Right lobe of liver (tissue), 4 donors: ENCODE data around the gene BHLHE41.

Experiments
- CTCF ChIP-seq, 4 donors: fragments of 200-600 bp in 3 of 4; fragments of 450-650 bp in 1 of 4; IDR thresholded peaks; one replicate each; pipeline versions ENCODE4 v1.5.1 to v1.8.0; 2016 to 2022; ENCODE audit warnings: antibody characterized with exemption in 4 of 4, mild to moderate bottlenecking in 2 of 4
- POLR2A ChIP-seq: fragments of 450-650 bp; IDR thresholded peaks from one replicate; pipeline ENCODE4 v1.6.1; 2017; ENCODE audit warnings: antibody characterized with exemption, mild to moderate bottlenecking
- donor health status: DM: no; HTN: no; CAD: no.
- donor health status: DM: no; HTN: no; CAD: no.
- donor health status: DM: no; HTN: yes; CAD: no.

- no peak for TF ChIP-seq CTCF (IDR thresholded peaks at IDR 0.05)
- TF ChIP-seq POLR2A, result no peak
Measured at GRCh38 chr12:26133521-26133920, 8.7 kb upstream of the BHLHE41 start.
